ENCODE measurements around the gene GPATCH8.

- TF ChIP-seq, protein P1, sequence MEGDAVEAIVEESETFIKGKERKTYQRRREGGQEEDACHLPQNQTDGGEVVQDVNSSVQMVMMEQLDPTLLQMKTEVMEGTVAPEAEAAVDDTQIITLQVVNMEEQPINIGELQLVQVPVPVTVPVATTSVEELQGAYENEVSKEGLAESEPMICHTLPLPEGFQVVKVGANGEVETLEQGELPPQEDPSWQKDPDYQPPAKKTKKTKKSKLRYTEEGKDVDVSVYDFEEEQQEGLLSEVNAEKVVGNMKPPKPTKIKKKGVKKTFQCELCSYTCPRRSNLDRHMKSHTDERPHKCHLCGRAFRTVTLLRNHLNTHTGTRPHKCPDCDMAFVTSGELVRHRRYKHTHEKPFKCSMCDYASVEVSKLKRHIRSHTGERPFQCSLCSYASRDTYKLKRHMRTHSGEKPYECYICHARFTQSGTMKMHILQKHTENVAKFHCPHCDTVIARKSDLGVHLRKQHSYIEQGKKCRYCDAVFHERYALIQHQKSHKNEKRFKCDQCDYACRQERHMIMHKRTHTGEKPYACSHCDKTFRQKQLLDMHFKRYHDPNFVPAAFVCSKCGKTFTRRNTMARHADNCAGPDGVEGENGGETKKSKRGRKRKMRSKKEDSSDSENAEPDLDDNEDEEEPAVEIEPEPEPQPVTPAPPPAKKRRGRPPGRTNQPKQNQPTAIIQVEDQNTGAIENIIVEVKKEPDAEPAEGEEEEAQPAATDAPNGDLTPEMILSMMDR (conservative IDR thresholded peaks at IDR 0.05) = no peak
- TF ChIP-seq ZFX (IDR thresholded peaks at IDR 0.05) = no peak
Observed at GRCh38 chr17:44390250-44390870, 112.8 kb downstream of the GPATCH8 start.
